ENCODE data around the gene KCNQ1.

KCNQ1 gene

GRCh38 chr11:2860636-2861035 is 415.8 kb downstream of the KCNQ1 start:
- DNase-seq = peak; percentile 26 to 81 (median 80)
- ChIA-PET CTCF (interaction anchor here (1.2 to 1.7 kb wide), 2 partner anchors 12 to 327 kb away, joined by 3 to 4 read pairs; no protein-coding TSS in a partner anchor), POLR2A (no interaction called here)
- no peaks in the 10 kb centered on the region for H3K36me3 ChIP-seq (ENCODE audit: control insufficient read depth in 4 of 4, insufficient read depth in 4 of 4, low read length in 3 of 4)
- 90% methylated on average over 4 of the region's 7 CpGs for WGBS (ENCODE audit: insufficient coverage)
- H3K4me1 ChIP-seq (ENCODE audit: control extremely low read depth in 1 of 4, control insufficient read depth in 4 of 4, insufficient read depth in 4 of 4, low read length in 3 of 4) = peaks cover 0 to 8% (median under 1%) of the 10 kb centered on the region in 4 experiments
- no peaks in the 10 kb centered on the region for H3K9me3 ChIP-seq (ENCODE audit: control extremely low read depth in 1 of 5, control insufficient read depth in 4 of 5, insufficient read depth in 2 of 5, low read depth in 1 of 5, low read length in 4 of 5)
- no peak overlapping the region for H3K27ac ChIP-seq (ENCODE audit: insufficient read depth in 1 of 2, low read depth in 1 of 2, low read length in 2 of 2, poor library complexity in 1 of 2, severe bottlenecking in 2 of 2)
- H3K27me3 ChIP-seq (replicated peaks in 2 of 5; ENCODE audit: control insufficient read depth in 4 of 5, insufficient read depth in 5 of 5, low read length in 4 of 5) = peaks cover 0 to 37% (median 8%) of the 10 kb centered on the region in 5 experiments
- no peak overlapping the region for H3K4me3 ChIP-seq (ENCODE audit: control insufficient read depth in 1 of 7, extremely low read depth in 1 of 7, insufficient read depth in 4 of 7, low read depth in 2 of 7, low read length in 6 of 7)

DNA sequence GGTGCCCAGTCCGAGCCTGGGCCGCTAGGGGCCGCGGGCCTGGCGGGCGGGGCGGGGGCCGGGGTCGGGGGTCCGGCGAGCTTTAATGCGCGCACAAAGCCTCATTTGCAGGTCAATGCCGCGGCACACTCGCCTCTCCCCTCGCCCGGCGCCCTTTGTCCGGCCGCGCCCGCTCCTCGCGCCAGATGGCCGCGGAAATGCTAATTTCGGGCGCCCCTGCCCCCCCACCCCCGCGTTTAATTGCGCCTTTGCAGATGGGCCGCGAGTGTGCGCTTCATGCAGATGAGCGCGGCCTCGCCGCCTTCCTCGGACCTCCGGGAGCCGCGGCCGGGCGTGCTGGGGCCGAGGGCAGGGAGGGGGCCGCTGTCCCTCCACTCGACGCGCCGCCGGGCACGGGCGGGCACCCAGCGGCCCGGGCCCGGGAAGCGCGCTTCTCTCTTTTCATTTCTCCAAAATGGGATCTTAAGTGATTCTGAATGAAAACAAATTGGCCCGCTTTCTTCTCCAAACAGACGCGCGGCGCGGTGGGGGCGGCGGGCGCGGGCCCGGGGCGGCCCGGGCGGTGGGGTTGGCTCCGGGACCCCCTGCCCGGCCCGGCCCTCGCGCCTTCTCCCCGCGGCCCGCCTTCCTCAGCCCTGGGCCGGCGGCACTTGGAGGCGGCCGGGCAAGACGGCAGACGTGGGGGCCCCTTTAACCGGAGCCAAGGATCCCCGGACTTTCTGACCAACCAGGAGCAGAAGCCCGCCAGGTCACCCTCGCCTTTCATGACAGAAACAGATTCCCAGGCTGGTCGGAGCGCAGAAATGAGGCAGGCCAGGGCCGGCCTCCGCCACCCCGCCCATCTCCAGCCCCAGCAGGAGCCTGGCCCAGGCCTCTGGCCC is 417.8 kb downstream of the KCNQ1 start:
- DNase-seq = no peak
- POLR2A ChIA-PET = no interaction called here
- CTCF ChIA-PET = no interaction called here
- peak overlapping the region in 3 of 7 experiments; percentile 46 to 57 (median 52) for H3K4me3 ChIP-seq (ENCODE audit: control insufficient read depth in 1 of 7, extremely low read depth in 1 of 7, insufficient read depth in 4 of 7, low read depth in 2 of 7, low read length in 6 of 7)
- H3K9me3 ChIP-seq (ENCODE audit: control extremely low read depth in 1 of 5, control insufficient read depth in 4 of 5, insufficient read depth in 2 of 5, low read depth in 1 of 5, low read length in 4 of 5) = peaks cover 0 to 3% (median 0%) of the 10 kb centered on the region in 5 experiments
- peaks cover 0 to 44% (median 13%) of the 10 kb centered on the region in 5 experiments for H3K27me3 ChIP-seq (replicated peaks in 2 of 5; ENCODE audit: control insufficient read depth in 4 of 5, insufficient read depth in 5 of 5, low read length in 4 of 5)
- H3K36me3 ChIP-seq (ENCODE audit: control insufficient read depth in 4 of 4, insufficient read depth in 4 of 4, low read length in 3 of 4) = no peaks in the 10 kb centered on the region
- 17% methylated on average over 48 of the region's 96 CpGs for WGBS (ENCODE audit: insufficient coverage)
- H3K4me1 ChIP-seq (ENCODE audit: control extremely low read depth in 1 of 4, control insufficient read depth in 4 of 4, insufficient read depth in 4 of 4, low read length in 3 of 4) = peaks cover 0 to 8% (median under 1%) of the 10 kb centered on the region in 4 experiments
- H3K27ac ChIP-seq (ENCODE audit: insufficient read depth in 1 of 2, low read depth in 1 of 2, low read length in 2 of 2, poor library complexity in 1 of 2, severe bottlenecking in 2 of 2) = no peak overlapping the region

DNA sequence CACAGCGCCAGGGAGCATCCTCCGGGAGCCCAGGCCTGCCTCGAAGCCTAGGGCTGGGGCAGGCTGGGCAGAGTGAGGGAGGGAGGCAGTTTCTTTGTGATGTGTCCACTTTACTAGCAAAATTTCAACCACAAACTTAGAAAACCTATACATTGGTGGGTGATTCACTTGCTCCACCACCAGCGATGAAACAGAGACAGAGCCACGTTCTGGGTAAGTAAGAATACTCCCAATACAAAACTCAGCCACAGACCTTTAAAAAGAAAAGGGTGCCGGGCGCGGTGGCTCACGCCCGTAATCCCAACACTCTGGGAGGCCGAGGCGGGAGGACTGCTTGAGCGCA is 418.4 kb downstream of the KCNQ1 start:
- no peak overlapping the region for H3K4me3 ChIP-seq (ENCODE audit: control insufficient read depth in 1 of 7, extremely low read depth in 1 of 7, insufficient read depth in 4 of 7, low read depth in 2 of 7, low read length in 6 of 7)
- ChIA-PET POLR2A (no interaction called here), CTCF (no interaction called here)
- peaks cover 0 to 9% (median 3%) of the 10 kb centered on the region in 4 experiments for H3K4me1 ChIP-seq (ENCODE audit: control extremely low read depth in 1 of 4, control insufficient read depth in 4 of 4, insufficient read depth in 4 of 4, low read length in 3 of 4)
- DNase-seq = no peak
- no peak overlapping the region for H3K27ac ChIP-seq (ENCODE audit: insufficient read depth in 1 of 2, low read depth in 1 of 2, low read length in 2 of 2, poor library complexity in 1 of 2, severe bottlenecking in 2 of 2)
- WGBS (ENCODE audit: insufficient coverage) = 94% methylated on average over 6 of the region's 13 CpGs
- H3K9me3 ChIP-seq (ENCODE audit: control extremely low read depth in 1 of 5, control insufficient read depth in 4 of 5, insufficient read depth in 2 of 5, low read depth in 1 of 5, low read length in 4 of 5) = peaks cover 0 to 3% (median 0%) of the 10 kb centered on the region in 5 experiments
- no peaks in the 10 kb centered on the region for H3K36me3 ChIP-seq (ENCODE audit: control insufficient read depth in 4 of 4, insufficient read depth in 4 of 4, low read length in 3 of 4)
- peaks cover 0 to 49% (median 13%) of the 10 kb centered on the region in 5 experiments for H3K27me3 ChIP-seq (replicated peaks in 2 of 5; ENCODE audit: control insufficient read depth in 4 of 5, insufficient read depth in 5 of 5, low read length in 4 of 5)

GRCh38 chr11:2864901-2865300 is 420.1 kb downstream of the KCNQ1 start:
- 99% methylated on average over 7 of the region's 10 CpGs for WGBS (ENCODE audit: insufficient coverage)
- Histone ChIP-seq H3K36me3 (ENCODE audit: control insufficient read depth in 4 of 4, insufficient read depth in 4 of 4, low read length in 3 of 4) (no peaks in the 10 kb centered on the region), H3K4me1 (ENCODE audit: control extremely low read depth in 1 of 4, control insufficient read depth in 4 of 4, insufficient read depth in 4 of 4, low read length in 3 of 4) (peaks cover 0 to 23% (median 11%) of the 10 kb centered on the region in 4 experiments), H3K9me3 (ENCODE audit: control extremely low read depth in 1 of 5, control insufficient read depth in 4 of 5, insufficient read depth in 2 of 5, low read depth in 1 of 5, low read length in 4 of 5) (peaks cover 0 to 3% (median 0%) of the 10 kb centered on the region in 5 experiments), H3K27me3 (replicated peaks in 2 of 5; ENCODE audit: control insufficient read depth in 4 of 5, insufficient read depth in 5 of 5, low read length in 4 of 5) (peaks cover 0 to 66% (median 20%) of the 10 kb centered on the region in 5 experiments), H3K4me3 (ENCODE audit: control insufficient read depth in 1 of 7, extremely low read depth in 1 of 7, insufficient read depth in 4 of 7, low read depth in 2 of 7, low read length in 6 of 7) (no peak overlapping the region), H3K27ac (ENCODE audit: insufficient read depth in 1 of 2, low read depth in 1 of 2, low read length in 2 of 2, poor library complexity in 1 of 2, severe bottlenecking in 2 of 2) (no peak overlapping the region)
- no peak for DNase-seq
- ChIA-PET CTCF (interaction anchor here (1.2 kb wide), 1 partner anchor 15 kb away, joined by 3 read pairs; no protein-coding TSS in a partner anchor), POLR2A (no interaction called here)

- Histone ChIP-seq H3K4me3 (ENCODE audit: control insufficient read depth in 1 of 7, extremely low read depth in 1 of 7, insufficient read depth in 4 of 7, low read depth in 2 of 7, low read length in 6 of 7) (no peak overlapping the region), H3K36me3 (ENCODE audit: control insufficient read depth in 4 of 4, insufficient read depth in 4 of 4, low read length in 3 of 4) (no peaks in the 10 kb centered on the region), H3K4me1 (ENCODE audit: control extremely low read depth in 1 of 4, control insufficient read depth in 4 of 4, insufficient read depth in 4 of 4, low read length in 3 of 4) (peaks cover 0 to 35% (median 17%) of the 10 kb centered on the region in 4 experiments), H3K9me3 (ENCODE audit: control extremely low read depth in 1 of 5, control insufficient read depth in 4 of 5, insufficient read depth in 2 of 5, low read depth in 1 of 5, low read length in 4 of 5) (peaks cover 0 to 3% (median 0%) of the 10 kb centered on the region in 5 experiments), H3K27ac (ENCODE audit: insufficient read depth in 1 of 2, low read depth in 1 of 2, low read length in 2 of 2, poor library complexity in 1 of 2, severe bottlenecking in 2 of 2) (no peak overlapping the region), H3K27me3 (replicated peaks in 2 of 5; ENCODE audit: control insufficient read depth in 4 of 5, insufficient read depth in 5 of 5, low read length in 4 of 5) (peaks cover 0 to 75% (median 20%) of the 10 kb centered on the region in 5 experiments)
- no peak for DNase-seq
- CTCF ChIA-PET = no interaction called here
- 99% methylated on average over 11 of the region's 11 CpGs for WGBS (ENCODE audit: insufficient coverage)
- POLR2A ChIA-PET = interaction anchor here (0.7 kb wide), 1 partner anchor 99 kb away, joined by 3 read pairs; no protein-coding TSS in a partner anchor
Measured at GRCh38 chr11:2865922-2866577, 421.2 kb downstream of the KCNQ1 start.

DNA sequence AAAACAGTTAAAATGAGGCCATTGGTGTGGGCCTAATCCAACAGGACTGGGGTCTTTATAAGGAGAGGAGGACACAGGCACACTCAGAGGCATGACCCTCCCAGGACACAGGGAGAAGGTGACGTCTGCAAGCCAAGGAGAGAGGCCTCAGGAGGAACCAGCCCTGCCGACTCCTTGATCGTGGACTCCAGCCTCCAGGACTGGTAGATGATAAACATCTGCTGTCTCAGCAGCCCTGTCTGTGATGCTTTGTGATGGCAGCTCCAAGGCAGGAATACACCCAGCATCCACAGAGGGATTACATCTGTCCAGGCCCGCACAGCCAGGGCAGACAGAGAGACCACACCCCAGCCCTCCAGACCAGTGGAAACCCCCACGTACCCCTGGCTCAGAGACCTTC is 422.3 kb downstream of the KCNQ1 start:
- no peak overlapping the region for H3K27ac ChIP-seq (ENCODE audit: insufficient read depth in 1 of 2, low read depth in 1 of 2, low read length in 2 of 2, poor library complexity in 1 of 2, severe bottlenecking in 2 of 2)
- ChIA-PET CTCF (interaction anchor here (2.5 kb wide), 1 partner anchor 21 kb away, joined by 8 read pairs; no protein-coding TSS in a partner anchor), POLR2A (interaction anchor here (0.6 kb wide), 1 partner anchor 468 kb away, joined by 3 read pairs; no protein-coding TSS in a partner anchor)
- peaks cover 0 to 3% (median 0%) of the 10 kb centered on the region in 5 experiments for H3K9me3 ChIP-seq (ENCODE audit: control extremely low read depth in 1 of 5, control insufficient read depth in 4 of 5, insufficient read depth in 2 of 5, low read depth in 1 of 5, low read length in 4 of 5)
- H3K4me3 ChIP-seq (ENCODE audit: control insufficient read depth in 1 of 7, extremely low read depth in 1 of 7, insufficient read depth in 4 of 7, low read depth in 2 of 7, low read length in 6 of 7) = no peak overlapping the region
- no peaks in the 10 kb centered on the region for H3K36me3 ChIP-seq (ENCODE audit: control insufficient read depth in 4 of 4, insufficient read depth in 4 of 4, low read length in 3 of 4)
- WGBS (ENCODE audit: insufficient coverage) = 90% methylated on average over 2 of the region's 5 CpGs
- peaks cover 0 to 36% (median 23%) of the 10 kb centered on the region in 4 experiments for H3K4me1 ChIP-seq (ENCODE audit: control extremely low read depth in 1 of 4, control insufficient read depth in 4 of 4, insufficient read depth in 4 of 4, low read length in 3 of 4)
- peaks cover 0 to 67% (median 17%) of the 10 kb centered on the region in 5 experiments for H3K27me3 ChIP-seq (replicated peaks in 2 of 5; ENCODE audit: control insufficient read depth in 4 of 5, insufficient read depth in 5 of 5, low read length in 4 of 5)
- no peak for DNase-seq

Data from common myeloid progenitor, CD34-positive (primary cell).